Measurements from ENCODE around the gene HP. TPM values are rescaled to one million over a fixed set of nuclear protein-coding genes. Genes with fewer than 3 reads are reported as not detected.

HP gene
- total and polyA plus RNA-seq, 2 of the 8 experiments (the other 6 are each of a cell fraction or from before 2014, with no cell fraction given), result not detected

DNA sequence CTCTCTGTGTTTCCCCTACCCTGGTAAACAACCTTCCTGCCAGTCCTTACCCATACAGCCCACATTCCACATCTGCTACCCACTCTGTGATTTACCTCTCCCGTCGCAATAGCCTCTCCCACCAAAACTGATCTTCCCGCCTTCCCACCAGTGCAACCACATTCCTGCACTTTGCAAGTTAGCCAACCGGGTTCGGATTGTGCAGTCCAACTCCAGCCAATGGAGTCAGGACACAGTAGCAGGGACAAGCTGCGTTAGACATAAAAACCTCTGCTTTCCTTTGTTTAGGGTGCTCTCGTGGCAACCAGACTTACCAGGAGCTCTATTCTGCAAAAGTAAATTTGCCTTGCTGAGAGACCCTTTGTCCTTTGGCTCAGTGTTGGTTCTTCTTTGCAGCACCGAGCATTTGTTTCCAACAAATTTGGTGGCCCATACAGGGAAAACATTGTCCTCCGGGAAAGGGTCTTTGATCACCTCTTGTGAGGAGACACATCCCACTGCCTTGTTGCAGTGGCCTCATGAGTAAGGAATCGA is 10.1 kb downstream of the HP start (continued):
- TF ChIP-seq, protein P1, sequence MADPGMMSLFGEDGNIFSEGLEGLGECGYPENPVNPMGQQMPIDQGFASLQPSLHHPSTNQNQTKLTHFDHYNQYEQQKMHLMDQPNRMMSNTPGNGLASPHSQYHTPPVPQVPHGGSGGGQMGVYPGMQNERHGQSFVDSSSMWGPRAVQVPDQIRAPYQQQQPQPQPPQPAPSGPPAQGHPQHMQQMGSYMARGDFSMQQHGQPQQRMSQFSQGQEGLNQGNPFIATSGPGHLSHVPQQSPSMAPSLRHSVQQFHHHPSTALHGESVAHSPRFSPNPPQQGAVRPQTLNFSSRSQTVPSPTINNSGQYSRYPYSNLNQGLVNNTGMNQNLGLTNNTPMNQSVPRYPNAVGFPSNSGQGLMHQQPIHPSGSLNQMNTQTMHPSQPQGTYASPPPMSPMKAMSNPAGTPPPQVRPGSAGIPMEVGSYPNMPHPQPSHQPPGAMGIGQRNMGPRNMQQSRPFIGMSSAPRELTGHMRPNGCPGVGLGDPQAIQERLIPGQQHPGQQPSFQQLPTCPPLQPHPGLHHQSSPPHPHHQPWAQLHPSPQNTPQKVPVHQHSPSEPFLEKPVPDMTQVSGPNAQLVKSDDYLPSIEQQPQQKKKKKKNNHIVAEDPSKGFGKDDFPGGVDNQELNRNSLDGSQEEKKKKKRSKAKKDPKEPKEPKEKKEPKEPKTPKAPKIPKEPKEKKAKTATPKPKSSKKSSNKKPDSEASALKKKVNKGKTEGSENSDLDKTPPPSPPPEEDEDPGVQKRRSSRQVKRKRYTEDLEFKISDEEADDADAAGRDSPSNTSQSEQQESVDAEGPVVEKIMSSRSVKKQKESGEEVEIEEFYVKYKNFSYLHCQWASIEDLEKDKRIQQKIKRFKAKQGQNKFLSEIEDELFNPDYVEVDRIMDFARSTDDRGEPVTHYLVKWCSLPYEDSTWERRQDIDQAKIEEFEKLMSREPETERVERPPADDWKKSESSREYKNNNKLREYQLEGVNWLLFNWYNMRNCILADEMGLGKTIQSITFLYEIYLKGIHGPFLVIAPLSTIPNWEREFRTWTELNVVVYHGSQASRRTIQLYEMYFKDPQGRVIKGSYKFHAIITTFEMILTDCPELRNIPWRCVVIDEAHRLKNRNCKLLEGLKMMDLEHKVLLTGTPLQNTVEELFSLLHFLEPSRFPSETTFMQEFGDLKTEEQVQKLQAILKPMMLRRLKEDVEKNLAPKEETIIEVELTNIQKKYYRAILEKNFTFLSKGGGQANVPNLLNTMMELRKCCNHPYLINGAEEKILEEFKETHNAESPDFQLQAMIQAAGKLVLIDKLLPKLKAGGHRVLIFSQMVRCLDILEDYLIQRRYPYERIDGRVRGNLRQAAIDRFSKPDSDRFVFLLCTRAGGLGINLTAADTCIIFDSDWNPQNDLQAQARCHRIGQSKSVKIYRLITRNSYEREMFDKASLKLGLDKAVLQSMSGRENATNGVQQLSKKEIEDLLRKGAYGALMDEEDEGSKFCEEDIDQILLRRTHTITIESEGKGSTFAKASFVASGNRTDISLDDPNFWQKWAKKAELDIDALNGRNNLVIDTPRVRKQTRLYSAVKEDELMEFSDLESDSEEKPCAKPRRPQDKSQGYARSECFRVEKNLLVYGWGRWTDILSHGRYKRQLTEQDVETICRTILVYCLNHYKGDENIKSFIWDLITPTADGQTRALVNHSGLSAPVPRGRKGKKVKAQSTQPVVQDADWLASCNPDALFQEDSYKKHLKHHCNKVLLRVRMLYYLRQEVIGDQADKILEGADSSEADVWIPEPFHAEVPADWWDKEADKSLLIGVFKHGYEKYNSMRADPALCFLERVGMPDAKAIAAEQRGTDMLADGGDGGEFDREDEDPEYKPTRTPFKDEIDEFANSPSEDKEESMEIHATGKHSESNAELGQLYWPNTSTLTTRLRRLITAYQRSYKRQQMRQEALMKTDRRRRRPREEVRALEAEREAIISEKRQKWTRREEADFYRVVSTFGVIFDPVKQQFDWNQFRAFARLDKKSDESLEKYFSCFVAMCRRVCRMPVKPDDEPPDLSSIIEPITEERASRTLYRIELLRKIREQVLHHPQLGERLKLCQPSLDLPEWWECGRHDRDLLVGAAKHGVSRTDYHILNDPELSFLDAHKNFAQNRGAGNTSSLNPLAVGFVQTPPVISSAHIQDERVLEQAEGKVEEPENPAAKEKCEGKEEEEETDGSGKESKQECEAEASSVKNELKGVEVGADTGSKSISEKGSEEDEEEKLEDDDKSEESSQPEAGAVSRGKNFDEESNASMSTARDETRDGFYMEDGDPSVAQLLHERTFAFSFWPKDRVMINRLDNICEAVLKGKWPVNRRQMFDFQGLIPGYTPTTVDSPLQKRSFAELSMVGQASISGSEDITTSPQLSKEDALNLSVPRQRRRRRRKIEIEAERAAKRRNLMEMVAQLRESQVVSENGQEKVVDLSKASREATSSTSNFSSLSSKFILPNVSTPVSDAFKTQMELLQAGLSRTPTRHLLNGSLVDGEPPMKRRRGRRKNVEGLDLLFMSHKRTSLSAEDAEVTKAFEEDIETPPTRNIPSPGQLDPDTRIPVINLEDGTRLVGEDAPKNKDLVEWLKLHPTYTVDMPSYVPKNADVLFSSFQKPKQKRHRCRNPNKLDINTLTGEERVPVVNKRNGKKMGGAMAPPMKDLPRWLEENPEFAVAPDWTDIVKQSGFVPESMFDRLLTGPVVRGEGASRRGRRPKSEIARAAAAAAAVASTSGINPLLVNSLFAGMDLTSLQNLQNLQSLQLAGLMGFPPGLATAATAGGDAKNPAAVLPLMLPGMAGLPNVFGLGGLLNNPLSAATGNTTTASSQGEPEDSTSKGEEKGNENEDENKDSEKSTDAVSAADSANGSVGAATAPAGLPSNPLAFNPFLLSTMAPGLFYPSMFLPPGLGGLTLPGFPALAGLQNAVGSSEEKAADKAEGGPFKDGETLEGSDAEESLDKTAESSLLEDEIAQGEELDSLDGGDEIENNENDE (IDR thresholded peaks at IDR 0.05; ENCODE audit: insufficient replicate concordance, low read length), result no peak
- TF ChIP-seq RBBP5 (IDR thresholded peaks at IDR 0.05; ENCODE audit: borderline replicate concordance, low read depth, low read length), result no peak
- TF ChIP-seq, protein P2, sequence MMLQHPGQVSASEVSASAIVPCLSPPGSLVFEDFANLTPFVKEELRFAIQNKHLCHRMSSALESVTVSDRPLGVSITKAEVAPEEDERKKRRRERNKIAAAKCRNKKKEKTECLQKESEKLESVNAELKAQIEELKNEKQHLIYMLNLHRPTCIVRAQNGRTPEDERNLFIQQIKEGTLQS (IDR thresholded peaks at IDR 0.05; ENCODE audit: insufficient read depth, low read depth, low read length), result no peak
- TF ChIP-seq KDM1A (IDR thresholded peaks at IDR 0.05; ENCODE audit: borderline replicate concordance, low read length), result no peak
- no peak for TF ChIP-seq CREB1 (IDR thresholded peaks at IDR 0.05)
- no peak for TF ChIP-seq SUZ12 (IDR thresholded peaks at IDR 0.05; ENCODE audit: low read length)
- no peak for TF ChIP-seq CHD2 (IDR thresholded peaks at IDR 0.05; ENCODE audit: low read length)
- TF ChIP-seq SP4 (IDR thresholded peaks at IDR 0.05; ENCODE audit: low read length), result no peak
- TF ChIP-seq, protein P3, sequence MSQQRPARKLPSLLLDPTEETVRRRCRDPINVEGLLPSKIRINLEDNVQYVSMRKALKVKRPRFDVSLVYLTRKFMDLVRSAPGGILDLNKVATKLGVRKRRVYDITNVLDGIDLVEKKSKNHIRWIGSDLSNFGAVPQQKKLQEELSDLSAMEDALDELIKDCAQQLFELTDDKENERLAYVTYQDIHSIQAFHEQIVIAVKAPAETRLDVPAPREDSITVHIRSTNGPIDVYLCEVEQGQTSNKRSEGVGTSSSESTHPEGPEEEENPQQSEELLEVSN (IDR thresholded peaks at IDR 0.05), result no peak
- TF ChIP-seq RXRA (IDR thresholded peaks at IDR 0.05; ENCODE audit: insufficient read depth, low read depth, low read length), result no peak

All from H1 (cell line).